HUES64 (cell line): Measurements from ENCODE around the gene SCP2.
"Not testable (repeated sequence)": the region's sequence is repeated elsewhere in the genome, so short reads cannot be mapped to it uniquely, and the experiment has no call there.

Experiments
- H3K27ac ChIP-seq: 2 replicates; pipeline ENCODE4 v1.7.0; 2013; ENCODE audit warnings: low read depth, low read length, inconsistent platforms
- H3K27me3 ChIP-seq: 2 replicates; pipeline ENCODE4 v1.6.1; 2013; ENCODE audit warnings: mild to moderate bottlenecking, low read length; ENCODE audit not compliant: insufficient read depth
- H3K36me3 ChIP-seq: 2 replicates; pipeline ENCODE4 v1.6.1; 2013; ENCODE audit warnings: mild to moderate bottlenecking, low read length; ENCODE audit not compliant: insufficient read depth
- H3K4me1 ChIP-seq: 2 replicates; pipeline ENCODE4 v1.6.1; 2013; ENCODE audit warnings: mild to moderate bottlenecking, low read length, moderate library complexity; ENCODE audit not compliant: insufficient read depth
- H3K4me3 ChIP-seq: 2 replicates; pipeline ENCODE4 v1.5.1; 2013; ENCODE audit warnings: mild to moderate bottlenecking, low read length, moderate library complexity
- H3K9ac ChIP-seq: 2 replicates; pipeline ENCODE4 v1.6.1; 2013; ENCODE audit warnings: mild to moderate bottlenecking, low read depth, low read length
- H3K9me3 ChIP-seq: 2 replicates; pipeline ENCODE4 v1.6.1; 2013; ENCODE audit warnings: low read depth, low read length; ENCODE audit not compliant: insufficient read depth
- WGBS: fragments of 150-250, 120-280 bp; methylation state at CpG from one replicate; pipeline ENCODE4 v1.1.7; 2013; ENCODE audit warnings: missing lambda C conversion rate; 5-methylcytosine and 5-hydroxymethylcytosine counted together

The SCP2 gene

DNA sequence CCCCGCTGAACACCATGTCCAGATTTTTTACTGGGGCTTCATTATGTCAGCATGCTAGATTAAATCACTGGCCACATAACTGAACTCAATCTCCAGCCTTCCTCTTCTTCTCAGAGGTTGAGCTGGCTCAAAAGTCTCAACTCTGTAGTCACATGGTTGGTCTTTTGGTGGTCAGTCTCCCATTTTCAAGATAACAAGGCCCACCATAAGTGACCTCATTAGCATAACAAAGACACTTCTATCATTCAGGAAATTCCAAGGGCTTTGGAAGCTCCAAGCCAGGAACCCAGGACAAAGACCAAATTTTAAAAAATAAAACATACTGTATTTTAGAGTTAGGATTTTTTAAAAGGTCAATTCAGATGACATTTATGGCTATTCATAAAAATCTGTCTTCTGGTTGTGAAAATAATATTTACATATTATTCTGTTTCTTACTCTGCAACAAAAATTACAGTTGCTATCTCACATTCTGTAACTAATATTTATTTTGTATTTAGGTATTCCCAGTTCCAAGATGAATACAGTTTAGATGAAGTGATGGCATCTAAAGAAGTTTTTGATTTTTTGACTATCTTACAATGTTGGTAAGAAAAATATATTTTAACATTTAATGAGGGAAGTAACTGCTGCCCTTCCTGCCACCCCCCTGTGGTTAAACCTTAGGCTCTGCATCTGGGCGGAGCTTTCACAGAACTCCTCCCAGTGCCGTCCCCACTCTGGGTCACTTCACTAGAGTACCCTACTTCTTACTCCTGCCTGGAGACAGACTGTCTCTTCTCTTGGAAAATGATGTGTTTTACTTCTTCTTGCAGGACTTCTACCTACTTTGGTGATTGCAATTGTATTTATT, 49.3 kb downstream of the SCP2 start:
- Histone ChIP-seq H3K4me1 (peaks cover 19% of the 10 kb centered on the region), H3K27me3 (no peaks in the 10 kb centered on the region), H3K27ac (peak overlapping the region; percentile 91), H3K36me3 (no peaks in the 10 kb centered on the region), H3K4me3 (peak overlapping the region; percentile 28; the same call in 1 of the 2 replicates), H3K9me3 (no peaks in the 10 kb centered on the region), H3K9ac (0 out of 2 replicates have a peak overlapping the region, but pooled peaks have one; percentile 55)
- WGBS, result 30% methylated on average over 3 of the region's 3 CpGs

DNA sequence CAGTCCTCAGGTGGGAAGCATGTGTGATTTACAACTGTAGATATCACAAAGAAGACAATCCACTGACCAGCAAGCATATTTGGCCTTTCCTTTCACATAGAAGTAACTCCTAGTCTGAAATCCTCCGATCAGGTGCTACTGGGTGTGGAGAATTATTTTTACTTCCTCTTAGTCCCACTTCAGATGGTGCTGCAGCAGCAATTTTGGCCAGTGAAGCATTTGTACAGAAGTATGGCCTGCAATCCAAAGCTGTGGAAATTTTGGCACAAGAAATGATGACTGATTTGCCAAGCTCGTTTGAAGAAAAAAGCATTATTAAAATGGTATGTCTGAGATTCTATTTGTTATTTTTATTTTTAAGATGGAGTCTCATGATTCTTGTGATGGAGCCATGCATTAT, 51.0 kb downstream of the SCP2 start:
- H3K4me1 ChIP-seq, result peaks cover 19% of the 10 kb centered on the region
- no peak overlapping the region for H3K9ac ChIP-seq
- no peak overlapping the region for H3K4me3 ChIP-seq
- WGBS, result 86% methylated on average over 1 of the region's 2 CpGs
- no peaks in the 10 kb centered on the region for H3K36me3 ChIP-seq
- no peaks in the 10 kb centered on the region for H3K27me3 ChIP-seq
- no peaks in the 10 kb centered on the region for H3K9me3 ChIP-seq
- H3K27ac ChIP-seq, result no peak overlapping the region

DNA sequence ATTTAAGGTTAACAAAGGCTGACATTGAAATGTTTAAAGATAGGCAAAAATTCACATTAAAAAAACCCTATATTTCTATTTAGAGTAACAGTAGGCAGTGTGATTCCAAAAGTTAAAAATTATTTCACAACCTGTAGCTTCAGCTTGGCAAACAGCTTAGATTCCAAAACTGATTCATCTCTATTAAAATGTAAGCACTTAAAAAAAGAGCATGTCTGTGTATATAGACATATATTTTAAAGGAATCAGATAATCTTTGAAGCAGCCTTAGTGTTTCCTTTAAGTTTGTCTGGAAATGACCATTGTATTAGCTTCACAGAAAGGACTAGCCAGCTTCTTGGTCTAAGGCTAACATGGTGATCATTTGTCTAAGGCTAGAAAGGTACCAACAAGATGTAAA, 65.7 kb downstream of the SCP2 start:
- H3K27ac ChIP-seq, H3K9ac ChIP-seq, H3K36me3 ChIP-seq, H3K27me3 ChIP-seq, H3K4me3 ChIP-seq, H3K9me3 ChIP-seq, H3K4me1 ChIP-seq: not testable (repeated sequence)

DNA sequence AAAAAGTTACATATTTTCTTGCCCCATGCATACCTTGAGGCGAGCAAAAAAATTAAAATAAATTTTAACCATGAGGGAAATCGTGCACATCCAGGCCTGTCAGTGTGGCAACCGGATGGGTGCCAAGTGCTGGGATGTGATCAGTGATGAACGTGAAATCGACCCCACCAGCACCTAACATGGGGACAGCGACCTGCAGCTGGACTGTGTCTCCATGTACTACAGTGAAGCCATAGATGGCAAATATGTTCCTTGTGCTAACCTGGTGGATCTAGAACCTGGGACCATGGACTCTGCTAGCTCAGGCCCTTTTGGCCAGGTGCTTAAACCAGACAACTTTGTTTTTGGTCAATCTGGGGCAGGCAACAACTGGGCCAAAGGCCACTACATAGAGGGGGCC, 67.6 kb downstream of the SCP2 start:
- Histone ChIP-seq H3K27ac (no peak overlapping the region), H3K4me1 (no peaks in the 10 kb centered on the region), H3K27me3 (no peaks in the 10 kb centered on the region), H3K4me3 (no peak overlapping the region), H3K9me3 (no peaks in the 10 kb centered on the region), H3K9ac (no peak overlapping the region), H3K36me3 (no peaks in the 10 kb centered on the region)
- WGBS, result 95% methylated on average over 6 of the region's 6 CpGs

DNA sequence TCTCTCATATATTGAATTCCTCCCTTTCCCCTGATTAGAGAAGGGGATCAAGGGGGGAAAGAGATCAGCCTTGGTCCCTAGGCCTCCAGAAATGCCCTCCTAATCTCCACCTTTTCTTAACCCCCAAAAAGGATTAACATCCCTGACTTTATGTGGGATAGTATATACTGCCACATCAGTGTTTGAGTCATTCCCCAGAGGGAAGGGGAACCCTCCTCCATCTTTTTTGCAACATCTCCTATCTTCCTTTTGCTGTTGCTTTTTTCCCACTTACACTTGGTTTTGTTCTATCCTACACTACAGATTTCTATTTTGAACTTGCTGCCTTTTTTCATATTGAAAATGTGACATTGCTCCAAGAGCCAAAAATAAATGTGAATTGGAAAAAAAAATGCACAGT, 69.6 kb downstream of the SCP2 start:
- no peak overlapping the region for H3K4me3 ChIP-seq
- H3K36me3 ChIP-seq, result no peaks in the 10 kb centered on the region
- H3K4me1 ChIP-seq, result no peaks in the 10 kb centered on the region
- H3K9me3 ChIP-seq, result no peaks in the 10 kb centered on the region
- no peaks in the 10 kb centered on the region for H3K27me3 ChIP-seq
- no peak overlapping the region for H3K9ac ChIP-seq
- no peak overlapping the region for H3K27ac ChIP-seq

DNA sequence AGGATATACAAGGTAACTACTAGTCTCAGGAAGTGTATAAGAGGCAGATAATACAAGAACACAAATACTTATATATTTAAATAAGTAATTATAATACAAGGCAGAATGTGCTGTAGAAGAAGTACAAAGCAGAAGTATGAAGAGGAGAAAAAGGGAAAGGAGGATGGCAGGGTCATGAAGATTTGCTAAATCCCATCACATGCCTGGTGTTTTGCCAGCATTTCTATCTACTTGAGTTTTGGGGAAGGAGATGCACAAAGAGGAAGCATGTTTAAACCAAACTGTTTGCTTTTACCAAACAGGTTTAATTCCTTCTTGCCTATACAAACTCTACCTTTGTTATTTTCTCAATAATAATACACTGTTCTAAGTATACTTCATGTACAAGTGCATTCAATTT, 74.1 kb downstream of the SCP2 start:
- no peaks in the 10 kb centered on the region for H3K4me1 ChIP-seq
- no peak overlapping the region for H3K27ac ChIP-seq
- H3K9me3 ChIP-seq, result 0 out of 2 replicates have a peak, but pooled peaks cover 9% of the 10 kb centered on the region
- H3K36me3 ChIP-seq, result no peaks in the 10 kb centered on the region
- H3K9ac ChIP-seq, result no peak overlapping the region
- no peaks in the 10 kb centered on the region for H3K27me3 ChIP-seq
- no peak overlapping the region for H3K4me3 ChIP-seq

DNA sequence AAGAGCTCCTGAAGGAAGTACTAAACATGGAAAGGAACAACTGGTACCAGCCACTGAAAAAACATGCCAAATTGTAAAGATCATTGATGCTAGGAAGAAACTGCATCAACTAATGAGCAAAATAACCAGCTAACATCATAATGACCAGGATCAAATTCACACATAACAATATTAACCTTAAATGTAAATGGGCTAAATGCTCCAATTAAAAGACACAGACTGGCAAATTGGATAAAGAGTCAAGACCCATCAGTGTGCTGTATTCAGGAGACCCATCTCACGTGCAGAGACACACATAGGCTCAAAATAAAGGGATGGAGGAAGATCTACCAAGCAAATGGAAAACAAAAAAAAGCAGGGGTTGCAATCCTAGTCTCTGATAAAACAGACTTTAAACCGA, 79.5 kb downstream of the SCP2 start:
- H3K27ac ChIP-seq, H3K36me3 ChIP-seq, H3K9ac ChIP-seq, H3K27me3 ChIP-seq, H3K9me3 ChIP-seq, H3K4me1 ChIP-seq, H3K4me3 ChIP-seq: not testable (repeated sequence)
- WGBS, result no CpG with 5 or more reads among the region's 2 CpGs

DNA sequence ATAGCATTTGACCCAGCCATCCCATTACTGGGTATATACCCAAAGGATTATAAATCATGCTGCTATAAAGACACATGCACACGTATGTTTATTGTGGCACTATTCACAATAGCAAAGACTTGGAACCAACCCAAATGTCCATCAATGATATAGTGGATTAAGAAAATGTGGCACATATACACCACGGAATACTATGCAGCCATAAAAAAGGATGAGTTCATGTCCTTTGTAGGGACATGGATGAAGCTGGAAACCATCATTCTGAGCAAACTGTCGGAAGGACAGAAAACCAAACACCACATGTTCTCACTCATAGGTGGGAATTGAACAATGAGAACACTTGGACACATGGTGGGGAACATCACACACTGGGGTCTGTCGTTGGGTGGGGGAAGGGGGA, 83.2 kb downstream of the SCP2 start:
- not testable (repeated sequence) for H3K9me3 ChIP-seq, H3K9ac ChIP-seq, H3K4me3 ChIP-seq, H3K4me1 ChIP-seq, H3K27me3 ChIP-seq, H3K27ac ChIP-seq, H3K36me3 ChIP-seq
- 90% methylated on average over 2 of the region's 4 CpGs for WGBS

DNA sequence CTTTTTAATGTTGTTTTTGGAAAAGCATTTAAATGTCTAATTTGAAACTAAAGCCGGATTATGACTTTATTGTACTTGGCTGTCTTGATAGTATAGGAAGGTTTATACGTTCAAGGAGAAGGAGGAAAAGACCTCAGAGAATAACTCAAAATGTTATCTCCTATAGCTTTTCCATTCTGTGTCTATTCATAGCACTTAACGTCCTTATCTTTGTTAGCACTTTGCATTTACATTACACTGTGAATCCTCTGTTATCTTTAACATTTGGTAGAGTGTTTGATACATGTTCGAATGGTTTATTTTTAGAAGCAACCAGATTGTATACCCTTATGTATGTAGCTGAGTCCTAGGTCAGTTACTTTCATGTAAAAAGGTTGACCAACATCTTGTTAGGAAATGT, 84.1 kb downstream of the SCP2 start:
- H3K4me3 ChIP-seq, result no peak overlapping the region
- H3K36me3 ChIP-seq, result no peaks in the 10 kb centered on the region
- no peaks in the 10 kb centered on the region for H3K27me3 ChIP-seq
- no peak overlapping the region for H3K27ac ChIP-seq
- no peak overlapping the region for H3K9ac ChIP-seq
- H3K4me1 ChIP-seq, result peaks cover 12% of the 10 kb centered on the region
- no peaks in the 10 kb centered on the region for H3K9me3 ChIP-seq
- WGBS, result 73% methylated on average over 3 of the region's 4 CpGs

DNA sequence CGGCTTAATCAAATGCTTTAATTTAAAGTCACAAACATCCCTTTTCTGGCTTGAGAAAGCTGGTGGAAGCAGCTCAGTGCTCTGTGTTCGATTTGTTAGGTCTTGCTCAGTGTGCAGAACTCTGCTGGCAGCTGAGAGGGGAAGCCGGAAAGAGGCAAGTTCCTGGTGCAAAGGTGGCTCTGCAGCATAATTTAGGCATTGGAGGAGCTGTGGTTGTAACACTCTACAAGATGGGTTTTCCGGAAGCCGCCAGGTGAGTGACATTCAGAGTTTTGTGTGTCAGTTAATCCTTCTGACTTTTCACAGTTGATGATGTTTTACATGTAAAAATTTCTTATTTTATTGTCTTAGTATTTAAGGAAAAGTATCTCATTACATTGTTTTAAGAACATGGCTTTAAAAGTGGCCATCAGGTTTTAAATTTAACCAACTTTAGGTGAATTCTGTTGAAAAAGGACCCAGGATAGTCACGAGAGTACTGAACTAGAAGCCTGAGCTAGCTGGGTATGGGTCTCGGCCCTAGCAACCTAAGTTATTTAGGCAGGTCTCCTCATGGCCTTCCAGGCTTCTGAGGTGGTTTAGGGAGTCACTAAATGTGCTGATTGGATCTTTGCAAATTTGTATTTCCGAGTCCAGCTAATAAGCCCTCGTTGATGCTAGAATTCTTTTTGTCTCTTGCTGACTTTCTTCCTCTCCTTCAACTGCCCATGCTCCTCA, 87.9 kb downstream of the SCP2 start:
- H3K9me3 ChIP-seq, result no peaks in the 10 kb centered on the region
- no peaks in the 10 kb centered on the region for H3K36me3 ChIP-seq
- H3K9ac ChIP-seq, result peak overlapping the region; percentile 54
- peaks cover 12% of the 10 kb centered on the region for H3K4me1 ChIP-seq
- no peaks in the 10 kb centered on the region for H3K27me3 ChIP-seq
- 3% methylated on average over 9 of the region's 9 CpGs for WGBS
- peak overlapping the region; percentile 74 for H3K4me3 ChIP-seq
- H3K27ac ChIP-seq, result no peak overlapping the region

DNA sequence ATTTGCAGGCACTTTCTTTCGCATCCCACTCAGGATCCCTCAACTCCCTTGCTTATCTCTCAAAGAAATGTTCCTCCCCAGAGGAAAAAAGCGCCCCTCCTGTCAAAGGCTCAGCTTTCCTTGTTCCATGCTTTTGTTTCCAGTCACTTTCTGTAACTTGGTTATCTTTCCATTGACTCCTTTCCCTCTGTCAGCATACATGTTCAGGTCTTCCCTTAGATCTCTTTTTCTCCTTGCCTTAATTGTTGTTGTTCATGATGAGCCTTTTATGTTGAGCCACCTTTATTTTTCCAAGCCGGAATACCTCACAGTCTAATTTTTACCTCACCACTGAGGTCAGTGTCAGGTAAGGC, 88.4 kb downstream of the SCP2 start:
- WGBS, result 26% methylated on average over 3 of the region's 3 CpGs

More for the DNA sequence above, 88.4 kb downstream of the SCP2 start:
- no peak overlapping the region for H3K27ac ChIP-seq
- H3K27me3 ChIP-seq, result no peaks in the 10 kb centered on the region
- peak overlapping the region; percentile 54 for H3K9ac ChIP-seq
- peak overlapping the region; percentile 74 for H3K4me3 ChIP-seq
- no peaks in the 10 kb centered on the region for H3K36me3 ChIP-seq
- H3K4me1 ChIP-seq, result peaks cover 12% of the 10 kb centered on the region
- H3K9me3 ChIP-seq, result no peaks in the 10 kb centered on the region
